HG03066 (cell line): ENCODE data around the gene DAO.

Experiments used
- ATAC-seq: cut with Tn5 transposase; IDR thresholded peaks from one replicate; pipeline ENCODE4 v1.9.1; 2021; ENCODE audit warnings: low read depth; ENCODE audit not compliant: unreplicated experiment

Gene DAO

DNA sequence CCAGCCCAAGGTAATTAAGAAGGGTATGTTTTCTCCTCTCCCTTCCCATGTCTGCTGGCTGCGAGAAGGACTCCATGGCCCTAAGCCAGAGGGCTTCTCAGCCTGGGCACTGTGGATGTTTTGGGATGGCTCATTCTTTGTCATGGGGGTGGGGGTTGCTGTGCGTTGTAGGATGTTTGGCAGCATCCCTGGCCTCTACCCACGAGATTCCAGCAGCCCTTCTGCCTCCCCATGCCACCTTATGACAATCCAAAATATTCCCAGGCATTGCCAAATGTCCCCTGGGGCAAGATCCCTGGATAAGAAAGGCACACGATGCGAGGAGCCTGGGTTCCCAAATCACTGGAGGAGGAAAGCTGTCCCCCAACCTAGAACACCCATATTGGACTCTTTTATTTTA lies 36.4 kb downstream of the DAO start:
- no peak for ATAC-seq

DNA sequence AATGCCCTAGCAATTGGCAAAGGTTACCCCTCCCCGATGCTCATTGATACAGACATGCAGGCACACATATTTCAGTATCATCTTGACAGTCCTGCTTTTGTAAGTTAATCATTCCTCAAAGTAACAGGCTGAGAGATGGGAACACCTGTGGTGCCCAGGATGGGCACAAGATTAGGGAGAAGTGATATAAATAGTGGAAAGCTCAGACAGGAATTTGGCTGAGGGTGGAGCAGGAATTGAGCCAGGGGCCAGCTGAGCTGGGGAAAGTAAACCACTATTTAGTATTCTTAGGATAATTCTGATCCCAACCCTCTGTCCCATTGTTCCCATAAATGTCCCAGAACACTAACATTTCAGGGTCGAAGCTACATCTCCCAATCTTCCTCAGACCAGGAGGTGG lies 38.3 kb downstream of the DAO start:
- ATAC-seq: no peak

DNA sequence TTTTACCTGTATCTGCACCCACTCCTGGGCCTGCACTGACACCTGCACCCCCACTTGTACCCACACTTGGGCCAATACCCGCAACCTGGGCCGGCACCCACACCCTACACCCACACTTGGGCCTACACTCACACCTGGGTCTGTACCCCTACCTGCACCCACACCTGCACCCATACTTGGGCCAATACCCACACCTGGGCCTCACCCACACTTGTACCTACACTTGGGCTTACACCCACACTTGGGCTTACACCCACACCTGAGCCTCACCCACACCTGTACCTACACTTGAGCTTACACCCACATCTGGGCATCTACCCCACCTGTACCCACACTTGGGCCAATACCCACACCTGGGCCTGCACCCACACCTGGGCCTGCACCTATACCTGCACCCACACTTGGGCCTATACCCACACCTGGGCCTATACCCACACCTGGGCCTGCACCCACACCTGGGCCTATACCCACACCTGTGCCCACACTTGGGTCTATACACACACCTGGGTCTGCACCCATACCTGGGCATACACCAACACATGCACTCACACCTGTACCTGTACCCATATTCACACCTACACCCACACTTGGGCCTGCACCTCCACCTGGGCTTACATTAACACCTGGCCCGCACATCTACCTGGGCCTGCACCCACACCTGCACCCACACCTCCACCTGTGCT lies 39.2 kb downstream of the DAO start:
- ATAC-seq: no peak

DNA sequence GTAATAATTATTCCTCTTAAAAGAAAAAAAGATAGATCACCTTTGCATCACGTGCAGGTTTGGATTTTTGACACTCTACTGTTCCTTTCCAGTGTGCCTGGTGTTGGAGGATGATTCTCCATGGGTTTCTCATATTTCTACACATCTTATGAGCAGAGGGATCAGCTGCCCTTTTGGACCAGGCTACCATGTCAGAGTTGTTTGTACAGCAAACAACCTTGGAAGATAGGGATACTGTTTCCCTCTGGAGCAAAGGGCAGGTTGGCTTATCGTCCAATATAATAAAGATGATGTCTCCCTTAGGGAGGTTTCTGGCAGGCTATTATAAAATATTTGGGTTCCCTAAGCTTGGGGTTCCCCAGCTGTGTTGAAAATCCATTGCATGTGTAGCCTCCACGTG lies 42.1 kb downstream of the DAO start:
- ATAC-seq: no peak

DNA sequence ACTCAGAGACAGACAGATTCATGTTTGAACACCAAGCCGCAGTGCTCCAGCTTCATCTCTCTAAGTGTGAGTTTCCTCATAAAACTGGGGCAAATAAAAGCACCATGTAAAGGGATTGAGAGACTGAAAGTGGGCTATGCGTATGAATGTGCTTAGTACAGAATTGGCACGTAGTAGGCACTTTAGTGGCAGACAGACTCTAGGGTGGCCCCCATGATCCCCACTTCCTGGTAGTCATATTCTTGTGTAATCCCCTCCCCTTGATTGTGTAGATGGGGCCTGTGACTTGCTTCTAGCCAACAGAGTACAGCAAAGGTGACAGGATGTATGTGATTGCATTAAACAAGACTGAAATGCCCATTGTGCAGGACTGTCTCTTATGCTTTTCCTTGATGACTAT lies 43.0 kb downstream of the DAO start:
- ATAC-seq: no peak

DNA sequence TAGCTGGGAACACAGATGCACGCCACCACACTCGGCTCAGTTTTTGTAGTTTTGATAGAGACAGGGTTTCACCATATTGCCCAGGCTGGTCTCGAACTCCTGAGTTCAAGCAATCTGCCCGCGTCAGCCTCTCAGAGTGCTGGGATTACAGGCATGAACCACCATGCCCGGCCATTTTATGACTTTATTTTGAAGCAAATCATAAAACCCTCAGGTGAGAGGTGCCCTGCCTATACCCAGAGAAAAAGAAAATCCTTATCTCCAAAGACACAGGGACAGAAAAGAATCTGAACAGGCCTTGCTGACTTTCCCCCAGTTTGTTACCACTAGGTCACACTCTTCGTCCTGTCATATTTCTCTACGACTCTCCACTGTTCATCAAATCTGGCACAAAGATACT lies 48.8 kb downstream of the DAO start:
- no peak for ATAC-seq

DNA sequence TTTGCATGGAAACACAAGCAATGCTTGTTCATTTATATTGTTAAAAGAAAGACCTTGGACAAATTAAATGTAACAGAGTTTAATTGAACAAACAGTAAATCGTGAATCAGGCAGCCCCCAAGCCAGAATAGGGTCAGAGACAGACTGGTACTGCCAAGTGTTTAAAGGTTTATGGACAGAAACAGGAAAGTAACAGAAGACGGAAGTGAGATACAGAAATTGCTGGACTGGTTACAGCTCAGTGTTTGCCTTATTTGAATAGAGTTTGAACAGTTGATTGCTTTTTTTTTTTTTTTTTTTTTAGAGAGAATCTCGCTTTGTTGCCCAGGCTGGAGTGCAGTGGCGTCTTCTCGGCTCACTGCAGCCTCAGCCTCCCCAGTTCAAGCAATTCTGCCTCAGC lies 50.3 kb downstream of the DAO start:
- peak; percentile 70 for ATAC-seq

DNA sequence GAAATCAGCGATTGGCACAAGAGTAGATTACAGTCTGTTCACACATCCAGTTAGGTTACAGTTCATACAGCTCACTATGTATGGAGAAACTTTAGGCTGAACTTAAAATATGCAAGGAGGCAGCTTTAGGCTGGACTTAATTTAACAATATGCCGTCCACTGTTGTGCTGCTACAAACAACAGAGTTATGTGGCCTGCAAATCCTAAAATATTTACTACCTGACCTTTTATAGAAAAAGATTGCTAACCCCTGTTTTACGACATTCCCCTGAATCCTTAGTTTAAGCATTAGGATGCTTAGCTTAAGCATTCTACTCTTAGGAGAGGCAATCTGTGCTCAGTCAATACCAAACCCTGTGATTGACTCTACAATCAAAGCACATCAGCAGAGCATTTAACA lies 50.9 kb downstream of the DAO start:
- ATAC-seq: no peak

DNA sequence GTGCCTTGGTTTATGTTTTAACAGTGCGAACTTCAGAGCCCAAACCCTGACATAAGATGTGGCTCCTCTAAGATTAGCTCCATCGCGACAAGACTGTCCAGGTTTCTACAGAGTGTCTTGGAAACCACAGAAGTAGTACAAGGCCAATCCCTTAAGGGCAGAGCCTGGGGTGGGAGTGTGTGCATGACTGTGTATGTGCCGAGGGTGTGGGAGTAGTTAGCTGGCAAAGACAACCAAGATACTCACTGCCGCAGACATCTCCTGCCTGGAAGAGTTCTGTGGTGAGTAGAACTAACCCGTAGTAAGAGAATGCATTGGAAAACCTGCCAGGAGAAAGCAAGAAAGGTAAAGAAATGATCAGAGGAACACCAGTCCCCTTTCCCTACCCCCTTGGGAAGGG lies 54.1 kb downstream of the DAO start:
- no peak for ATAC-seq

DNA sequence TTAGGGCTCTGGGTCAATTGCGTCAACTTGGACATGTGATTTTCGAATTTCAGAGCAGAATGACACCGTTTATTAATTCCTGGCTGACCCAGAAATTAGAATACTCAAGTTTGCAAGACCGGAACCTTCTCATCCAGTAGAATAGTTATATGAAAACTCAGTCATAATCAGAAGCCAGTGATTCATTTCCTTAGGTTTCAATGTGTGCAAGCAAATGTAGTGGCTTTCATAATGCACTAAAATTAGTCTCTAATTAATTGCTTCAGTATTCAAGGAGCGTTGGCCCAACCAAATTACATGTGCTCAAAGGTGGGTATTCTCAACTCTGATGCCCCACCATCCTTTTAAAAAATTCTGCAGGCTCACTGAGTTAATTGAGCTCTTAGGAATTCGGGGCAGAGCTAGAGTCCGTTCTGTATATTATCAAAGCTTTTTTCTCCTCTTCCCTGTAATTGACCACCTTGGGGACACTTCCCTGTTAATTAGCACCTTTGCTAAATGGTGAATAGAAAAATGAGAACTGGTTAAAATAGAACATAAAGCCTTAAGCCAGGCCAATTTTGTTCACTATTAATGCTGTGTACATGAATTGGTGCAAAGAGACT lies 55.4 kb downstream of the DAO start:
- ATAC-seq: no peak

DNA sequence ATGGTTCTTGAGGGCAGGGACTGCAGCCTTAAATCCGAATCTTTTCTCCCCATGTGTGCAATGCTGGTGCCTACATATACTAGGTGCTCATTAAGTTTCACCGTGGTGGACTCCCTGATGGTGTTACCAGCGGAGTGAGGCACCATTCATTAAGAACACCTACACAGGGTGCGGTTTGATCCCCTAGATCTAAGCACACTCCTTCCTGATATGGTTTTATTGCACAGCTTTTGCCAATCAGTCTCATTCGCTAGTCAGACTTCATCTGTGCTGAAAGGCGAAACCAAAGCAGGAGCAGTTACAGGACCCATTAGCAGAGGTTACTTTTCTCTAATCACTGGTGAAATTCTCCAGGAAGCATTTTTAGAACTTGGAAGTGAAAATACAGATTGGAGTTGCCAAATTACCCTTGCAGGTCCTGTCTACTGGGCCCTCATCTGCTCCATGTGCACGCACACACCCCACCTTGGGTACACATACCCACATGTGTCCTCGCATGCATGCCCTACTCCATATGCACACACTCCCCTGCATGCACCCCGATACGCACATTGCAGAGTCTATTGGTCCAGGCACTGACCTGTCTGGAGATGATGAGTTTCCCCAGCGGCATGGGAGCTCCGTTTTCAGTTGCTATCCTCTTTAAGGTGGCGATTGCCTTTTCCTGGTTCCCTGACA lies 58.5 kb downstream of the DAO start:
- ATAC-seq: no peak

DNA sequence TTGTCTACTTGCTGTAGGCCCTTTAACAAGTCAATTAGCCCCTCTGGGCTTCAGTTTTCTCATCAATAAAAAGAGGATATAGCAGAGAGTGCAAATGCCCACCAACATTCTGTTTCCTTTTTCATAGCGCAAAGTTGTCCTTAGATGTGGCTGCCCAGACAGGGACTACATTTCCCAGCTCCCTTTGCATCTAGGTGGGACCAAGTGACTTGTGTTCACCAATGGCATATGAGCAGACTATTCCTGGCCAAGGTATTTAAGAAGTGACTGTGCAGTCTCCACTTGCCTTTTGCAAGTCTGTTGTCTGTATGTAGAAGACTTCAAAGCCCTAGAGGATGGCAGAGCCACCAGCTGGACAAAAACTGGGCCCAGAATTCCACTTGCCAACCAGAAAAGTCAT lies 59.7 kb downstream of the DAO start:
- ATAC-seq: no peak

DNA sequence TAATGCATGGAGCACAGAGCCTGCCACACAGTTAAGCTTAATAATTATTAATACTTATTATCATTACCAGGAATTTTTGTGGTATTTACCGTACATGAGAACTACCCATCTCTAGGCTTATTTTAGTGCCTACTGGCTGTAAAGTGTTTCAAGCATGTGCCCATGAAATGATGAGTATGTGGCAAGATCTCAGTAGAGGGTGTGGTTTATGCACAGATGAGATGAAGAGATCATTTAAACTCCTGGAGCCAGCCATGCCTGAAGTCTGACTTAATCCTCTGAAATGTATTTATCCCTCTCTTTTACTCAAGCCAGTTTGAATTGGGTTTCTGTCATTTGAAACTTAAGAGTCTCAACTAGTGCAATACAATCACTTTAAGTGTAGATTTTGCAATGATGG lies 60.2 kb downstream of the DAO start:
- ATAC-seq: no peak

DNA sequence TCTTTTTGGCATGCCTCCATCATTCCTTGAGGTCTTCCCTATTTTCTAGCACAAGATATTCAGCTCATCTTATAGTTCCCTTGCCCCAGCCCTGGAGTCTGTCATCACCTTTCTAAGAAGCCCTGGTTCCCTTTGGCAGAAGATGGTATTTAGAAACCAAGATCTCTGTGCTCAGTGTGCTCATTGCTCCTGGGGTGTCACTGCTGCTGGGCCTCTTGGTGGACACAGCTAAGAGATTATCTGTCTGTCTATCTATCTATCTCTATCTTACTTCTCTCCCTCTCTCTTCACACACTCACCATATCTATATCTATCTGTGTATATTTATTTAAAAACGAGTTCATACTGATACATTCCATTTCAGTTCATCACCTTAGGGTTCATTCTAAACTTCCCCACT lies 67.2 kb downstream of the DAO start:
- ATAC-seq: no peak

DNA sequence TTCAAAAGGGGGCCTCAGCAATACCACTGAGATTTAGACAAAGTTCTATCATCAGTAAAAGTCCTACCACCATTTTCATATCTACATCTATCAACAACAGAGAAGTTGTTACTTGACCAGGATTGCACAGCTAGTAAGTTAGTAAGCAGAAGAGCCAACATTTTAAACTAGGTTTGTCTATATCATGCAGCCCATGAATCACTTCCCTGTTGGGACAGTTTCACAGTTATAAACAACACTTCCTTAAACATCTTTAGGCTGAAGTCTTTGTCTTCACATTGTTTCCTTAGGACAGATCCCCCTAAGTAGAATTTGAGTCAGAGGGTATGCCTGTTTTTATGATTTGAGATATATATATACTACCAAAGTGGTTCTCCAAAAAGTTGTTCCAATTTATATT lies 68.5 kb downstream of the DAO start:
- ATAC-seq: no peak

DNA sequence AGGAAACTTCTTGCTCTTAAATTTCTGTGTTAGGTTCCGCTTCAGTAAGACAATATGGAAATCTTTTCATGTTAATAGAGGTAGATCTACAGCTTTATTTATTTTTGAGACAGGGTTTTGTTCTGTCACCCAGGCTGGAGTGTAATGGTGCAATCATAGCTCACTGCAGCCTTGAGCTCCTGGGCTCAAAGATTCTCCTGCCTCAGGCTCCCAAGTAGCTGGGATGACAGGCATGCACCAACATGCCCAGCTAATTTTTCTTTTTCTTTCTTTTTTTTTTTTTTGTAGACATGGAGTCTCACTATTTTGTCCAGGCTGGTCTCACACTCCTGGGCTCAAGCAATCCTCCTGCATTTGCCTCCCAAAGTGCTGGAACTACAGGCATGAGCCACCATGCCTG lies 70.1 kb downstream of the DAO start:
- ATAC-seq: no peak
